H9 (cell line): ENCODE measurements around the gene KIF1A. TPM values are rescaled to one million over a fixed set of nuclear protein-coding genes. Genes with fewer than 3 reads are reported as not detected.

ENCODE experiments used
- DNase-seq: peaks from one replicate; pipeline ENCODE4 v3.0.0-alpha.2; 2017
- H2AFZ ChIP-seq: one replicate; pipeline ENCODE4 v1.6.1; 2013; ENCODE audit warnings: mild to moderate bottlenecking, low read length, control low read depth, moderate library complexity
- H2AK5ac ChIP-seq: 2 replicates; pipeline ENCODE4 v1.6.1; 2013; ENCODE audit warnings: low read length, control low read depth, mixed read lengths; ENCODE audit not compliant: insufficient read length
- H2BK120ac ChIP-seq: one replicate; pipeline ENCODE4 v1.6.1; 2013; ENCODE audit warnings: low read depth, mild to moderate bottlenecking, low read length, control low read depth, inconsistent platforms; ENCODE audit not compliant: poor library complexity, severe bottlenecking
- H2BK12ac ChIP-seq: 2 replicates; pipeline ENCODE4 v1.6.1; 2013; ENCODE audit warnings: low read length, control low read depth, mixed read lengths, low read depth; ENCODE audit not compliant: insufficient read length
- H2BK15ac ChIP-seq: 2 replicates; pipeline ENCODE4 v1.6.1; 2013; ENCODE audit warnings: low read depth, low read length, control low read depth
- H2BK20ac ChIP-seq: one replicate; pipeline ENCODE4 v1.6.1; 2013; ENCODE audit warnings: low read depth, mild to moderate bottlenecking, low read length, control low read depth, inconsistent platforms; ENCODE audit not compliant: poor library complexity, severe bottlenecking
- H2BK5ac ChIP-seq: 2 replicates; pipeline ENCODE4 v1.6.1; 2013; ENCODE audit warnings: low read length, control low read depth, mixed read lengths; ENCODE audit not compliant: insufficient read length
- H3K14ac ChIP-seq: 2 replicates; pipeline ENCODE4 v1.6.1; 2013; ENCODE audit warnings: low read length, control low read depth; ENCODE audit not compliant: insufficient read depth
- H3K18ac ChIP-seq: 2 replicates; pipeline ENCODE4 v1.6.1; 2013; ENCODE audit warnings: low read depth, mild to moderate bottlenecking, mixed read lengths, low read length, control low read depth; ENCODE audit not compliant: insufficient read length
- H3K23ac ChIP-seq: 2 replicates; pipeline ENCODE4 v1.6.1; 2013; ENCODE audit warnings: low read length, control low read depth, mixed read lengths, low read depth; ENCODE audit not compliant: insufficient read length
- H3K23me2 ChIP-seq: 2 replicates; pipeline ENCODE4 v1.6.1; 2013; ENCODE audit warnings: low read depth, mild to moderate bottlenecking, mixed read lengths, low read length, control low read depth; ENCODE audit not compliant: insufficient read length, poor library complexity, severe bottlenecking
- H3K27ac ChIP-seq: 2 replicates; pipeline ENCODE4 v1.5.1; 2013; ENCODE audit warnings: low read length, control low read depth, mixed read lengths, low read depth; ENCODE audit not compliant: insufficient read length
- H3K27me3 ChIP-seq: 2 replicates; pipeline ENCODE4 v1.6.1; 2013; ENCODE audit warnings: low read length, control low read depth, inconsistent platforms; ENCODE audit not compliant: insufficient read depth
- H3K4ac ChIP-seq: 2 replicates; pipeline ENCODE4 v1.6.1; 2013; ENCODE audit warnings: low read depth, mild to moderate bottlenecking, control low read depth, inconsistent platforms, low read length, moderate library complexity
- H3K4me1 ChIP-seq: 2 replicates; pipeline ENCODE4 v1.6.1; 2013; ENCODE audit warnings: low read length, control low read depth, inconsistent platforms; ENCODE audit not compliant: insufficient read depth
- H3K4me2 ChIP-seq: 2 replicates; pipeline ENCODE4 v1.6.1; 2013; ENCODE audit warnings: low read length, control low read depth, mixed read lengths; ENCODE audit not compliant: insufficient read length, insufficient read depth
- H3K56ac ChIP-seq: 2 replicates; pipeline ENCODE4 v1.6.1; 2013; ENCODE audit warnings: low read depth, mild to moderate bottlenecking, mixed read lengths, low read length, control low read depth; ENCODE audit not compliant: insufficient read length
- H3K79me1 ChIP-seq: 2 replicates; pipeline ENCODE4 v1.6.1; 2013; ENCODE audit warnings: low read depth, mild to moderate bottlenecking, moderate library complexity, low read length, control low read depth, inconsistent platforms; ENCODE audit not compliant: insufficient read depth, poor library complexity, severe bottlenecking
- H3K79me2 ChIP-seq: 2 replicates; pipeline ENCODE4 v1.6.1; 2013; ENCODE audit warnings: low read length, control low read depth, inconsistent platforms; ENCODE audit not compliant: insufficient read depth
- H3K9ac ChIP-seq: 2 replicates; pipeline ENCODE4 v1.6.1; 2013; ENCODE audit warnings: low read length, control low read depth, mixed read lengths; ENCODE audit not compliant: insufficient read length; ENCODE audit errors: extremely low read depth
- H3K9me3 ChIP-seq: one replicate; pipeline ENCODE4 v1.6.1; 2013; ENCODE audit warnings: low read depth, low read length, inconsistent platforms; ENCODE audit not compliant: control insufficient read depth
- H3T11ph ChIP-seq: one replicate; pipeline ENCODE4 v1.6.1; 2013; ENCODE audit warnings: mild to moderate bottlenecking, low read length, control low read depth, inconsistent platforms
- H4K20me1 ChIP-seq: one replicate; pipeline ENCODE4 v1.6.1; 2013; ENCODE audit not compliant: control insufficient read depth, insufficient read length, insufficient read depth
- H4K5ac ChIP-seq: 2 replicates; pipeline ENCODE4 v1.6.1; 2013; ENCODE audit warnings: low read depth, mild to moderate bottlenecking, mixed read lengths, low read length, control low read depth; ENCODE audit not compliant: insufficient read length
- H4K8ac ChIP-seq: replicated peaks from 2 replicates; pipeline ENCODE4 v1.6.1; 2013; ENCODE audit warnings: low read length, control low read depth, mixed read lengths, low read depth; ENCODE audit not compliant: insufficient read length
- H4K91ac ChIP-seq: 2 replicates; pipeline ENCODE4 v1.6.1; 2013; ENCODE audit warnings: low read depth, mild to moderate bottlenecking, moderate library complexity, mixed read lengths, low read length, control low read depth; ENCODE audit not compliant: insufficient read length
- H3K27ac Mint-ChIP-seq, 3 experiments: 2 replicates in 2 of 3; 3 replicates in 1 of 3; pipeline ENCODE4 v1.8.0; 2020 to 2021; ENCODE audit warnings: mixed read lengths in 3 of 3, mild to moderate bottlenecking in 1 of 3, moderate library complexity in 1 of 3
- H3K27me3 Mint-ChIP-seq: 2 replicates; pipeline ENCODE4 v1.8.0; 2021; ENCODE audit warnings: low read depth, mild to moderate bottlenecking, moderate library complexity, mixed read lengths
- H3K36me3 Mint-ChIP-seq, 3 experiments: 2 replicates in 2 of 3; 3 replicates in 1 of 3; pipeline ENCODE4 v1.8.0; 2020 to 2021; ENCODE audit warnings: low read depth in 3 of 3, mixed read lengths in 3 of 3; ENCODE audit not compliant: insufficient read depth in 1 of 3
- H3K4me1 Mint-ChIP-seq, 2 experiments: 2 replicates each; pipeline ENCODE4 v1.8.0; 2020; ENCODE audit warnings: mixed read lengths in 2 of 2
- H3K4me3 Mint-ChIP-seq, 2 experiments: 2 replicates in 1 of 2; 3 replicates in 1 of 2; pipeline ENCODE4 v1.8.0; 2020 to 2021; ENCODE audit warnings: mild to moderate bottlenecking in 2 of 2, mixed read lengths in 2 of 2, moderate library complexity in 1 of 2
- H3K9me3 Mint-ChIP-seq, 2 experiments: 2 replicates in 1 of 2; 3 replicates in 1 of 2; pipeline ENCODE4 v1.8.0; 2020; ENCODE audit warnings: mild to moderate bottlenecking in 2 of 2, mixed read lengths in 2 of 2, moderate library complexity in 1 of 2
- WGBS: extraction: QIAGEN DNeasy Blood & Tissue Kit; methylation state at CpG from one replicate; pipeline ENCODE4 v1.1.7; 2013; ENCODE audit warnings: missing lambda C conversion rate, low lambda C conversion rate, mixed read lengths; ENCODE audit not compliant: insufficient read length; ENCODE audit errors: extremely low coverage; 5-methylcytosine and 5-hydroxymethylcytosine counted together
- total RNA-seq: library from RNA; stranded (reverse); gene quantifications from 2 replicates; pipeline ENCODE4 v1.2.1, GENCODE V29; 2021
- TF ChIP-seq, protein P1 (sequence below): fragments of 200-600 bp; sonication (generic); conservative IDR thresholded peaks from 3 replicates; pipeline ENCODE4 v1.8.0; 2021; ENCODE audit warnings: antibody characterized with exemption, mild to moderate bottlenecking

Gene KIF1A
- total RNA-seq, 1 experiment from 2014 or later = 204 TPM

DNA sequence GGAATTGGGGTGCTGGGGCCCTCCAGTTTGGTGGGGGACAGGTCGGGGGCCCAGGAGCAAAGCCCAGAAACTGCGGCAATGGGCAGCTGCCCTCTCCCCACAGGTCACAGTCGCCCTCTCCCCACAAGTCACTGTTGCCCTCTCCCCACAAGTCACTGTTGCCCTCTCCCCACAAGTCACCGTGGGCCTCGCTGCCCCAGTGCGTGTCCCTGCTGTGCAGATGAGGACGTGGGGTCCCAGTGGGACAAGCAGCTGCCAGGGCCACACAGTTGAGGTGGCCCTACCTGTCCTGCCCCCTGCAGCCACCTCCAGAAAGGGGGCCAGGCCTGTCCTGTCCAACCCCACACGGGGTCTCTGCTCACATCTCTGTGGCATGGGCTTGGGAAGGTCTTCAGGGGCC is 35.7 kb upstream of the KIF1A start:
- Histone ChIP-seq H2BK120ac (no peak overlapping the region), H3T11ph (no peak overlapping the region), H2BK5ac (no peak overlapping the region), H4K5ac (no peak overlapping the region), H3K4me2 (no peak overlapping the region), H3K14ac (no peak overlapping the region; the same call in 1 of the 2 replicates), H3K9ac (no peak overlapping the region), H2AFZ (no peak overlapping the region), H3K27ac (no peak overlapping the region), H3K4ac (no peak overlapping the region), H3K18ac (no peak overlapping the region), H4K91ac (no peak overlapping the region), H3K56ac (no peak overlapping the region), H3K79me1 (no peaks in the 10 kb centered on the region), H3K4me1 (no peaks in the 10 kb centered on the region), H2BK15ac (no peak overlapping the region), H3K9me3 (no peaks in the 10 kb centered on the region), H2AK5ac (no peak overlapping the region), H3K79me2 (no peaks in the 10 kb centered on the region), H3K23me2 (no peaks in the 10 kb centered on the region), H2BK20ac (no peak overlapping the region), H2BK12ac (no peak overlapping the region), H4K20me1 (no peaks in the 10 kb centered on the region), H4K8ac (no peak overlapping the region), H3K23ac (no peak overlapping the region), H3K27me3 (no peaks in the 10 kb centered on the region)
- peaks cover 4 to 11% of the 10 kb centered on the region in 2 experiments; a peak in 3 of 4 replicates for H3K4me1 Mint-ChIP-seq
- H3K9me3 Mint-ChIP-seq = peaks cover 0 to 5% of the 10 kb centered on the region in 2 experiments; a peak in 2 of 5 replicates
- TF ChIP-seq, protein P1, sequence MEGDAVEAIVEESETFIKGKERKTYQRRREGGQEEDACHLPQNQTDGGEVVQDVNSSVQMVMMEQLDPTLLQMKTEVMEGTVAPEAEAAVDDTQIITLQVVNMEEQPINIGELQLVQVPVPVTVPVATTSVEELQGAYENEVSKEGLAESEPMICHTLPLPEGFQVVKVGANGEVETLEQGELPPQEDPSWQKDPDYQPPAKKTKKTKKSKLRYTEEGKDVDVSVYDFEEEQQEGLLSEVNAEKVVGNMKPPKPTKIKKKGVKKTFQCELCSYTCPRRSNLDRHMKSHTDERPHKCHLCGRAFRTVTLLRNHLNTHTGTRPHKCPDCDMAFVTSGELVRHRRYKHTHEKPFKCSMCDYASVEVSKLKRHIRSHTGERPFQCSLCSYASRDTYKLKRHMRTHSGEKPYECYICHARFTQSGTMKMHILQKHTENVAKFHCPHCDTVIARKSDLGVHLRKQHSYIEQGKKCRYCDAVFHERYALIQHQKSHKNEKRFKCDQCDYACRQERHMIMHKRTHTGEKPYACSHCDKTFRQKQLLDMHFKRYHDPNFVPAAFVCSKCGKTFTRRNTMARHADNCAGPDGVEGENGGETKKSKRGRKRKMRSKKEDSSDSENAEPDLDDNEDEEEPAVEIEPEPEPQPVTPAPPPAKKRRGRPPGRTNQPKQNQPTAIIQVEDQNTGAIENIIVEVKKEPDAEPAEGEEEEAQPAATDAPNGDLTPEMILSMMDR = no peak
- H3K36me3 Mint-ChIP-seq = no peaks in the 10 kb centered on the region; a peak in 2 of 7 replicates
- no peaks in the 10 kb centered on the region; the same call in none of the 2 replicates for H3K27me3 Mint-ChIP-seq
- no CpG with 5 or more reads among the region's 8 CpGs for WGBS
- no peak for DNase-seq
- H3K27ac Mint-ChIP-seq = no peak overlapping the region
- H3K4me3 Mint-ChIP-seq = no peak overlapping the region
